HG02759 (cell line): ENCODE measurements around the gene UBALD2.

Experiments
- ATAC-seq: cut with Tn5 transposase; IDR thresholded peaks from one replicate; pipeline ENCODE4 v1.9.1; 2021; ENCODE audit warnings: mild to moderate bottlenecking, moderate library complexity; ENCODE audit not compliant: unreplicated experiment

Gene UBALD2

DNA sequence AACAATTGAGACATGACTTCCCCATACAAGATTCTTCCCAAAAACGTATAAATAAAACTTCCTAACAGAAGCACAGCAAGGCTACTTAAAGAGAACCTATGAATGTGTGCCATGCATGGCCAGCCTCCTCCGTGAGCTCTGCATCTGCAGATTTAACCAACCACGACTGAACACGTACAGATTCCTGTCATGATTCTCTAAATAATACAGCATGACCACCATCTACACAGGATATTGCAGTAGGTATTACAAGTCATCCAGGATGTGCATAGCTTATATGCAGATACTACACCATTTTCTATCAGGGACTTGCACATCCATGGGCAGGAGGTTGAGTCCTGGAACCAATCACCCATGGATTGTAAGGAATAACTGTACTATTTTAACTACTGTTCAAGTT, 44.3 kb downstream of the UBALD2 start:
- no peak for ATAC-seq

DNA sequence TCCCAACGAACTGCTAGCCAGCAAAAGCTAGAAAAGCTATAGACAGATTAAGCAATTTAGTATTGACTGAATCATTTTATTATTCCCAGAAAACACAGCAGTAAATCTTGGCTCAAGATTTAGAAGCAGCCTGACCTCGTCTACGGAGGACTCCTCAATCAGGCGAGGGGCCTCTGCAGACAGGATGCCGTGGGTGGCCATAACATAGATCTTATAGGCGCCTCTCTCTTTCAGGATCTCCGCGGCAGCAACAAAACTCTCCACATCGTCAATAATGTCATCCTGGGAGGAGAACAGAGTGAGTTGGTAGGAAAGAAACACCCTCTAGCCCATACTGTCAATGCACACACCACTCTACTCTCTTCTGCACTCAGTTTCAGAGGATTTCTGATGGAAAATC, 47.6 kb downstream of the UBALD2 start:
- ATAC-seq, result no peak

DNA sequence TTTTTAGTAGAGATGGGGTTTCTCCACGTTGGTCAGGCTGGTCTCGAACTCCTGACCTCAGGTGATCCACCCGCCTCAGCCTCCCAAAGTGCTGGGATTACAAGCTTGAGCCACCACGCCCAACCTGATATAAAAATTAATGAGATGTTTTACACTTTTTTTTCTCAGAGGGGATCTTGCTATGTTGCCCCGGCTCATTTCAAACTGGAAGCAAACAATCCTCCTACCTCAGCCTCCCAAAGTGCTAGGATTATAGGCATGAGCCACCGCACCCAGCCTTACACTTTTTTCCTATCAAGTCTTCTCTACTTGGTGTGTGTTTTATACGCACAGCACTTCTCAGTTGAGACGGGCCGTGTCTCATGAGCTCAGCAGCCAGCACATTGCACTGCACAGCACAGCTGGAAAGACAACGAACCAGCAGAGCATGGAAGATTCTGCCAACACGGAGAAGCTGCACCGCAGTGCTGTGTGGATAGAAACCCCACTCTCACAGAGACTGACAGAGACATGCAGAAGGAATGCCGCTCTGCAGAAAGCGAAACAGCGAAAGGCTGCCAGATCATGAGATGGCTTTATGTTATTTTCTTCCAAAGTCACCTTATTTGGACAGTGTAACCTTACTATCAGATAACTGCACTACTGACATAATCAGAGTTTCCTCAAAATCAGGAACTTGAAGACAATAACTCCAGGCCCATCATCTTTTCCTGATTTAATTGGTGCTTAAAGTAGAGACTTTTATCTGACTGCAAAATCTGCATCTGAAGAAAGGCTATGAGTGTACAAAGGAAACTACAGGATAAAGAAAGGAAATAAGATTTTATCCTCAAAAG, 49.5 kb downstream of the UBALD2 start:
- no peak for ATAC-seq

DNA sequence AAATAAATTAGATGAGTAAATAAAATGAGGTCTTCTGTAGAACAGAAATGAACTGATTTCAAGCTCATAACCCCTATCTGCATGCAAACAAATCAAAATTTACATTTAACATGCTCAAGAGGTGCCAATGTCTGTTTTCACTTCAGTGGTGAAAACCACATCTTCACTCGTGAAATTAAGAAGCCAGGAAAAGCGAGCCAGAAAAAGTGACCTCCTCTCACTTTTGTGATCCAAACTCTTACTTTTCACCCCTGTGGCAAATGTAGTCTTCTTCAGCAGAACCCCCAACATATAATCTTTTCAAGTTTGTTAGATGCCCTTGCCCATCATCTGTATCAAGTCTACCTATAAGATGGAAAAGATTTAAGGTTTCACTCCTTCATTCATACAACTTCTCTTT, 52.4 kb downstream of the UBALD2 start:
- no peak for ATAC-seq

DNA sequence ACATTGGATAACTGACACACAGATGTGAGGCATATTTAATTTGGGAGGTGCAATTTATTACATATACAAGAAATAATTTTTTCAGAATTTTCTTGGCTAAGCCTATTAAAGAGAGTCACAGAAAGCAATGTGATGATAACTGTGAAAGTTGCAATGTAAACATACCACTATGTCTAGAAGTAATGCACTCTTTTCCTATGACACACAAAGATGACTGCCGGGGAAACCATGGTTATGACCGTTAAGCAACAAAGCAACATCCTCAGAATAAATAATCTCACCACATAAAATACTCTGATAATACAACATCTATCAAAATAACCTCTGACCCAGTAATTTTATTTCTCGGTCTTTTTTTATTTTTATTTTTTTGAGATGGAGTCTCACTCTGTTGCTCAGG, 53.4 kb downstream of the UBALD2 start:
- ATAC-seq, result no peak
